GM19328 (cell line): ENCODE measurements around the gene IZUMO2.
"Not testable (repeated sequence)": the region's sequence is repeated elsewhere in the genome, so short reads cannot be mapped to it uniquely, and the experiment has no call there.

Experiments used
- ATAC-seq: cut with Tn5 transposase; IDR thresholded peaks from one replicate; pipeline ENCODE4 v1.9.1; 2021; ENCODE audit warnings: mild to moderate bottlenecking, moderate library complexity; ENCODE audit not compliant: unreplicated experiment

IZUMO2 gene

DNA sequence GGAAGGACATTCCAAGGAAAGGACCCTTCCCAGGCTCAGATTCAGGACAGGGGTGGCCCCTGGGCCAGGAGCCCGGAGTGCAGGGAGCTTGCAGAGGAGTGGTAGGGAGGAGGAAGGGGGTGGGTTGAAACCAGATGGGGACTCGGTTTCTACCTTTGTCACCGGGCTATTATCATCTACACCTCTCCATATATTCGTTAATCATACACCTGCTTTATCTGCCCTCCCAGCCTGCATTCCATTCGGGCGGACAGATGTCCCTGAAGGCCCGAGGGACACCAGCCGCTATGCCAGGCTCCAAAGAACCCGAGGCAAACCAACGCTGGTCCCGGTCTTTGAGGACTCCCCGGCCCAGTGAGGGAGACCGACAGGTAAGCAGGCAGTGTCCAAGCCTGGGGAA lies 24.9 kb upstream of the IZUMO2 start:
- ATAC-seq, result no peak

GRCh38 chr19:50184196-50184595 lies 21.1 kb upstream of the IZUMO2 start:
- ATAC-seq, result no peak

DNA sequence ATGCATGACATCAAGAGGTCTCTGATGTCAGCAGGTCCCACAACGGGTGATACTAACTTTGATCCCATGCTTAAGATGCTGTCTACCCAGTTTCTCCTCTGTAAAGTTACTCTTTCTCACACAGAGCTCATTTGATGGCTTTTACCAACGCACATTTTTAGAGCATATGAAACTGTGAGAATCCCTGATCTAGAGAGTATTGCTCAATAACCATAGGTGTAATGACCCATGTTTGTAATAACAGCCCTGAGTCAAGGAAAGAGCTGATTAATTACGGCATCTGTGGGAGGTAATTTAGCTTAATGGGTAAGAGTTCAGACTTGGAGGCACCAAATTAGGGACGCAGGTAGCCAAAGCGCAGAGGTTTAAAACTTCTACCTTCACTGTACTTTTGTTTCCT lies 18.0 kb upstream of the IZUMO2 start:
- no peak for ATAC-seq

GRCh38 chr19:50178859-50179537 lies 15.9 kb upstream of the IZUMO2 start:
- ATAC-seq, result no peak

- ATAC-seq, result no peak
These were observed 15.2 kb upstream of the IZUMO2 start for GRCh38 chr19:50178320-50178719.

- ATAC-seq, result no peak
These were observed 13.7 kb upstream of the IZUMO2 start for GRCh38 chr19:50176775-50177174.

GRCh38 chr19:50175924-50176323 lies 12.8 kb upstream of the IZUMO2 start:
- no peak for ATAC-seq

- ATAC-seq, result no peak
These were observed 11.2 kb upstream of the IZUMO2 start for GRCh38 chr19:50174100-50174793.

DNA sequence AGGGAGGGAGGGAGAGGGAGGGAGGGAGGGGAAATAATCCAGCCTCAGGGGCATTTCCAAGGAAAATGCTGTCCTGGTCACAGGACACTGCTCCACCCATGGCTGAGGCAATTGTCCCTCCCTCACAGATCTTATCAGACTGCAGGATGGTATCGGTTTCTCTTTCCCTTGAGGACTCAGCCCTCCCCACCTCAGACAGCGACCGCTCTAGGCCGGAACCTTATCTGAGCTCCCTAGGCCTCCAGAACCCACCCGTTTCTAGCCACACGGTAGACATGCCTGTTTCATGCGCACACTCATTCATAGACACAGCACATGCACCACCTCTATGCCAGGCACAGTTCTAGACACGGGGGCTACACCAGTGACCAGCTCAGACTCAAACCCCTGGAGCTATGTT lies 10.0 kb upstream of the IZUMO2 start:
- ATAC-seq, result no peak

DNA sequence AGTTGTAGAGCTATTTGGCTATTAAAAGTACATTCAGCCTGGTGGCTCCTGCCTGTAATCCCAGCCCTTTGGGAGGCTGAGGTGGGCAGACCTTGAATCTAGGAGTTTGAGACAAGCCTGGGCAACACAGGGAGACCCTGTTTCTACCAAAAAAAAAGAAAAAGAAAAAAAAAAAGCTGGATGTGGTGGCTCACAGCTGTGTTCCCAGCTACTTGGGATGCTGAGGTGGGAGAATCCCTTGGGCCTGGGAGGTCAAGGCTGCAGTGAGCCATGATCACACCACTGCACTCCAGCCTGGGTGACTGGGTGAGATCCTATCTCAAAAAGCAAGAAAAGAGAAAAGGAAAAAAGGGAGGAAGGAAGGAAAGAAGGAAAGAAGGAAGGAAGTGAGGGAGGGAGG lies 9.6 kb upstream of the IZUMO2 start:
- no peak for ATAC-seq

GRCh38 chr19:50171752-50172151 lies 8.7 kb upstream of the IZUMO2 start:
- ATAC-seq, result no peak

GRCh38 chr19:50167314-50167721 lies 4.2 kb upstream of the IZUMO2 start:
- no peak for ATAC-seq

- ATAC-seq, result no peak
These were observed 4.0 kb downstream of the IZUMO2 start for GRCh38 chr19:50159078-50159477.

- ATAC-seq, result no peak
These were observed 4.5 kb downstream of the IZUMO2 start for GRCh38 chr19:50158577-50158976.

DNA sequence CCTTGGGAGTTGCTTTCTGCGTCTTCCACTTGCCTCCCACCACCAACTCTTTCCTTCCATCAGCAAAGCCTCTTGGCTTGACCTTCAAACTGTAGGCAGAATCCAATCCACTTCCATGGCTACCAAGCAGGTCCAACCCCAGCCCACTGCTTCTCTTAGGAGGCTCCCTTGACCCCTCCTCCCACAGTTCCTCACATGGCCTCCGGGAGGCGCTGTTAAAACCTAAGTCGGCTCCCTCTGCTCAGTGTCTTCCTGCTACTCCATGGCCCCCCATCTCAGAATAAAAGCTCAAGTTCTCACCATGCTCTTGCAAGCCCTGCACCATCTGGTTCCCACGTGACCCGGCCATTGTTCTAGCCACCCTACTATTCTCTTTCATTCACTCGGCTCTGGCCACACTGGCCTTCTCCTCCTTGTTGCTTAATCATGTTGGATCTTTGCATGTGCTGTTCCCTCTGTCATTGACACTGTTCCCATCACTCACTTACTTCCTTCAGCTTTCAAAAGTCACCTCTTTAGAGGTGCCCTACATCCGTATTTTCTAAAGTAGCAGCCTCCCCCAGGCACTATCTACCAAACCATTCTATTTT lies 7.5 kb downstream of the IZUMO2 start:
- ATAC-seq, result no peak

DNA sequence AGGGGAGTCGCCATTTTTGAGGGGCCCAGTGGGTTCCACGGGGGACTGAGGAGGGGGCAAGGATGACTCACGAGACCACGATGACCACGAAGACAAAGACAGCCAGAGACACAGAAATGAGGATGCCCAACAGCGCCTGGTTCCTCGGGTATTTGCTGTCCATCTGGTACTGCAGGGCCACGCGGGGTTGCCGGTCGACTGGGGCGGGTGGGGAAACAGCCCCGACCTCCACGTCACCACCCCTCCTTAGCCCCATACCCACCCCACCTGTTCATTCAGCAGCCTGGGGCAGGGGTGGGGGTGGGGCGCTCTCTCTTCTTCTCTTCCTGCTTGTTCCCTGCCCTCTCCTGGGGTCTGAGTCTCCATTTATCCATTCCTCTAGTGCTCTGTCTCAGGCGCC lies 8.6 kb downstream of the IZUMO2 start:
- no peak for ATAC-seq

DNA sequence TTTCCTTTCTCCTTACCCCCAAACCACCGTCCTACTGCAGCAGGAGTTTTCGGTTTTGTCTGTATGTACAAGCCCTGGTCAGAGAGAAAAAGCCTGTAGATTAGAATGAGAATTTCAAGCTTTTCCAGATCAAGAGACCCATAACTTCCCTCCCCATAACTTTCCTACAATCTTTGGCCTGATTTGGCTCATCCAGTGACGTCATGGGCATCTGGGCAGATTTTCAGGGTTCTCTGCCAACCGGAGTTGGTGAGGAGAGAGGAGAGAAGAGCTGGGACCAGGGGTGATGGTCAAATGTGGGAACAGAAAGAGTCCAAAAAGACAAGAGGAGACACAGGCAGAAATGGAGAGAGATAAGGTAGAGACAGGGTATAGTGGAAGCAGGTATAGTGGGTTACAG lies 10.5 kb downstream of the IZUMO2 start:
- no peak for ATAC-seq

DNA sequence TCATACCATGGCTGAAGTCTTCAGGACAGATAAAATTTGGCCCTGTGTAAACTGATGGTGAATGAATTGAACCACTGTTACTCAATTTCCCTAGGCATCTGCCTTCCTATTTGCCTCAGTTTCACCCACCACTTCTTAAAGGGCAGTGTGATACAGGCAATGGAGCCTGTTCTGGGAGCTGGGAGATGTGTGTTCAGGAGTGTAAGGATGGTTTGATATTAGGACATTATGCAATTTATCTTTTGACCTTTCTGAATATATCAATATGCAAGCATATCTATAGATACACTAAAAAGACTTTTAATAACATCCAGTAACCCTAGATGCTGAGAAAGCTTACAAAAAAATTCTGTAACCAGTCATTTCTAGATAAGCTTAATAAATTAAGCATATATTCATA lies 14.6 kb downstream of the IZUMO2 start:
- ATAC-seq, result no peak

DNA sequence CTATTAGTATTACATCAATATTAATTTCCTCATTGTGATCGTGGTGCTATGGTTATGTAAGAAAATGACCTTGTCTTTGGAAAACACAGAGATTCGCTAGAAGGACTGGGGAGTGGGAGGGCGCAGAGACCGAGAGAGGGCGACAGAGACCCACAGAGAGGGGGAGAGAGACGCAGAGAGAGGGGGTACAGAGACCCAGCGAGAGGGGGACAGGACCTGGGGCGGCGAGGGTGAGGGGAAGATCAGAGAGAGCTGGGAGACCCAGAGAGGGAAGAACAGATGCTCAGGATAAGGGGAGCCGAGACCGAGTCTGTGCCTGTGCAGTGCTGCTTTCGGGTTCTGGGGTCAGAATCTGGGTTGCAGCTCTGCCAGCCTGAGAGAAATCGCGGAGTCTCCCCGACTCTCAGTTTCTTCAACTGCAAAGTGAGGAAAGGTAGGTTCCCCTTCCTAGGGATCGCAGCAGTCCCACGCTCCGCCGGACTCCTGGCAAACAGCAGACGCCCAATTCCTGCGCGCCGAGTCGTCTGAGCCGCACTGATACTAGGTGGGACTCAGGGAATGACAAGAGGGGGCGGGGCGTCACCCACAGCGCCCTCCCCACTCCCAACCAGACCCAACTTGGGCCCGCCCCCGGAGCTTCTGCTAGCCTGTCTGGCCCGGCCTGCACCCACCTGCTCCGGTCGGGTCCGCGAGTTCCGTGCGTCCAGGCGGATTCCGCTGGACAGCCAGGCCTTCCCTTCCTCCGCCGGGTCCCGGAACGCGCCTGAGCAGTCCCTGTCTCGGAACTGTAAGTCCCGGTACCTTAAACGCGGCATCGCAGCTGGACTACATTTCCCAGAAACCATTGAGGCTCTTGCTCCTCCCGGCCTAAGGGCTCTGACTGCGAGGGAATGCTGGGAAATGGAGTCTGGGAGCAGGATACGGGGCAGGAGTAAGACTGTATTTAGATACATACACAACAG lies 15.3 kb downstream of the IZUMO2 start:
- ATAC-seq, result no peak

GRCh38 chr19:50141921-50142320 lies 21.2 kb downstream of the IZUMO2 start:
- ATAC-seq, result not testable (repeated sequence)
